Skeletal muscle satellite cell (primary cell): Measurements from ENCODE around the gene ATAD3B.
"Not testable (repeated sequence)": the region's sequence is repeated elsewhere in the genome, so short reads cannot be mapped to it uniquely, and the experiment has no call there.

ENCODE experiments used
- H3K27me3 ChIP-seq: 2 replicates; pipeline ENCODE4 v1.7.0; 2013; ENCODE audit warnings: low read length; ENCODE audit not compliant: control insufficient read depth, insufficient read depth
- H3K36me3 ChIP-seq: 2 replicates; pipeline ENCODE4 v1.7.0; 2013; ENCODE audit warnings: mild to moderate bottlenecking, control low read depth, low read length; ENCODE audit not compliant: insufficient read depth
- H3K4me1 ChIP-seq: 2 replicates; pipeline ENCODE4 v1.7.0; 2013; ENCODE audit warnings: low read length; ENCODE audit not compliant: control insufficient read depth, insufficient read depth
- H3K4me2 ChIP-seq: 2 replicates; pipeline ENCODE4 v1.7.0; 2013; ENCODE audit warnings: mild to moderate bottlenecking, low read length
- H3K4me3 ChIP-seq: 2 replicates; pipeline ENCODE4 v1.7.0; 2013; ENCODE audit warnings: low read length
- H3K9ac ChIP-seq: 2 replicates; pipeline ENCODE4 v1.7.0; 2013; ENCODE audit warnings: mild to moderate bottlenecking, low read depth, low read length, moderate library complexity
- H3K9me3 ChIP-seq: replicated peaks from 2 replicates; pipeline ENCODE4 v1.7.0; 2013; ENCODE audit warnings: mild to moderate bottlenecking, control low read depth, low read length

ATAD3B gene

GRCh38 chr1:1428174-1428573, 43.4 kb upstream of the ATAD3B start:
- no peaks in the 10 kb centered on the region for H3K9me3 ChIP-seq
- no peaks in the 10 kb centered on the region for H3K36me3 ChIP-seq
- no peak overlapping the region for H3K4me2 ChIP-seq
- no peak overlapping the region for H3K9ac ChIP-seq
- no peak overlapping the region for H3K4me3 ChIP-seq
- peaks cover 25% of the 10 kb centered on the region for H3K4me1 ChIP-seq
- H3K27me3 ChIP-seq, result no peaks in the 10 kb centered on the region

GRCh38 chr1:1428967-1429366, 42.6 kb upstream of the ATAD3B start:
- H3K36me3 ChIP-seq, H3K4me2 ChIP-seq, H3K27me3 ChIP-seq, H3K9me3 ChIP-seq, H3K9ac ChIP-seq, H3K4me3 ChIP-seq: not testable (repeated sequence)
- H3K4me1 ChIP-seq, result peaks cover 33% of the 10 kb centered on the region

GRCh38 chr1:1429671-1430073, 41.9 kb upstream of the ATAD3B start:
- Histone ChIP-seq H3K4me1 (peaks cover 38% of the 10 kb centered on the region), H3K9ac (no peak overlapping the region), H3K4me2 (no peak overlapping the region), H3K27me3 (no peaks in the 10 kb centered on the region), H3K4me3 (no peak overlapping the region), H3K9me3 (no peaks in the 10 kb centered on the region), H3K36me3 (no peaks in the 10 kb centered on the region)

GRCh38 chr1:1430114-1430982, 41.2 kb upstream of the ATAD3B start:
- Histone ChIP-seq H3K27me3 (peaks cover 4% of the 10 kb centered on the region), H3K4me1 (peaks cover 41% of the 10 kb centered on the region), H3K36me3 (no peaks in the 10 kb centered on the region), H3K9me3 (no peaks in the 10 kb centered on the region), H3K4me2 (peak overlapping the region; percentile 44), H3K4me3 (peak overlapping the region; percentile 25), H3K9ac (peak overlapping the region; percentile 61)

- Histone ChIP-seq H3K4me3 (no peak overlapping the region), H3K4me1 (peaks cover 50% of the 10 kb centered on the region), H3K4me2 (peak overlapping the region; percentile 20), H3K27me3 (peaks cover 6% of the 10 kb centered on the region), H3K9ac (no peak overlapping the region), H3K9me3 (no peaks in the 10 kb centered on the region), H3K36me3 (no peaks in the 10 kb centered on the region)
These were observed 40.3 kb upstream of the ATAD3B start for GRCh38 chr1:1430992-1431844.

- peaks cover 12% of the 10 kb centered on the region for H3K27me3 ChIP-seq
- peaks cover 50% of the 10 kb centered on the region for H3K4me1 ChIP-seq
These were observed 39.7 kb upstream of the ATAD3B start for GRCh38 chr1:1431845-1432273.

GRCh38 chr1:1432274-1432950, 39.2 kb upstream of the ATAD3B start:
- peaks cover 50% of the 10 kb centered on the region for H3K4me1 ChIP-seq
- no peaks in the 10 kb centered on the region for H3K9me3 ChIP-seq
- H3K27me3 ChIP-seq, result peaks cover 18% of the 10 kb centered on the region
- H3K4me3 ChIP-seq, result no peak overlapping the region
- H3K9ac ChIP-seq, result no peak overlapping the region
- H3K36me3 ChIP-seq, result no peaks in the 10 kb centered on the region
- H3K4me2 ChIP-seq, result no peak overlapping the region

More at GRCh38 chr1:1431845-1432273, 39.7 kb upstream of the ATAD3B start:
- no peak overlapping the region for H3K4me3 ChIP-seq
- H3K4me2 ChIP-seq, result peak overlapping the region; percentile 20
- no peaks in the 10 kb centered on the region for H3K36me3 ChIP-seq
- H3K9ac ChIP-seq, result no peak overlapping the region
- no peaks in the 10 kb centered on the region for H3K9me3 ChIP-seq

GRCh38 chr1:1432951-1433803, 38.4 kb upstream of the ATAD3B start:
- Histone ChIP-seq H3K9ac (no peak overlapping the region), H3K4me3 (no peak overlapping the region), H3K9me3 (no peaks in the 10 kb centered on the region), H3K4me1 (peaks cover 50% of the 10 kb centered on the region), H3K4me2 (no peak overlapping the region), H3K27me3 (peaks cover 21% of the 10 kb centered on the region), H3K36me3 (no peaks in the 10 kb centered on the region)

GRCh38 chr1:1433804-1434130, 37.8 kb upstream of the ATAD3B start:
- H3K4me2 ChIP-seq, result no peak overlapping the region
- no peak overlapping the region for H3K9ac ChIP-seq
- H3K4me3 ChIP-seq, result no peak overlapping the region
- no peaks in the 10 kb centered on the region for H3K9me3 ChIP-seq
- no peaks in the 10 kb centered on the region for H3K36me3 ChIP-seq
- H3K4me1 ChIP-seq, result peaks cover 50% of the 10 kb centered on the region
- peaks cover 21% of the 10 kb centered on the region for H3K27me3 ChIP-seq

GRCh38 chr1:1434131-1434823, 37.3 kb upstream of the ATAD3B start:
- Histone ChIP-seq H3K9me3 (no peaks in the 10 kb centered on the region), H3K27me3 (peaks cover 21% of the 10 kb centered on the region), H3K36me3 (no peaks in the 10 kb centered on the region), H3K9ac (no peak overlapping the region), H3K4me3 (no peak overlapping the region), H3K4me1 (peaks cover 50% of the 10 kb centered on the region), H3K4me2 (no peak overlapping the region)
